Measurements from ENCODE around the gene FGF1. TPM values are rescaled to one million over a fixed set of nuclear protein-coding genes. Genes with fewer than 3 reads are reported as not detected.

The FGF1 gene
- total RNA-seq, 4 donors from 2014 or later: 0.51 to 5.7 (median 1.7) TPM; not detected in 1

GRCh38 chr5:142716963-142717362, 31.1 kb upstream of the FGF1 start:
- no peaks in the 10 kb centered on the region for H3K36me3 ChIP-seq
- no peak overlapping the region for H3K4me3 ChIP-seq
- no peak overlapping the region for H3K27ac ChIP-seq
- peak in 1 of 2 donors; percentile 31 for DNase-seq
- intact Hi-C loops (cut with DNase I; ENCODE audit: low total_unique reads): loop anchor here (5.0 kb wide), 1 partner anchor 150 kb away; no protein-coding TSS in a partner anchor
- H3K9me3 ChIP-seq: no peaks in the 10 kb centered on the region
- TF ChIP-seq POLR2A (IDR thresholded peaks at IDR 0.05): no peak
- TF ChIP-seq, protein P1, sequence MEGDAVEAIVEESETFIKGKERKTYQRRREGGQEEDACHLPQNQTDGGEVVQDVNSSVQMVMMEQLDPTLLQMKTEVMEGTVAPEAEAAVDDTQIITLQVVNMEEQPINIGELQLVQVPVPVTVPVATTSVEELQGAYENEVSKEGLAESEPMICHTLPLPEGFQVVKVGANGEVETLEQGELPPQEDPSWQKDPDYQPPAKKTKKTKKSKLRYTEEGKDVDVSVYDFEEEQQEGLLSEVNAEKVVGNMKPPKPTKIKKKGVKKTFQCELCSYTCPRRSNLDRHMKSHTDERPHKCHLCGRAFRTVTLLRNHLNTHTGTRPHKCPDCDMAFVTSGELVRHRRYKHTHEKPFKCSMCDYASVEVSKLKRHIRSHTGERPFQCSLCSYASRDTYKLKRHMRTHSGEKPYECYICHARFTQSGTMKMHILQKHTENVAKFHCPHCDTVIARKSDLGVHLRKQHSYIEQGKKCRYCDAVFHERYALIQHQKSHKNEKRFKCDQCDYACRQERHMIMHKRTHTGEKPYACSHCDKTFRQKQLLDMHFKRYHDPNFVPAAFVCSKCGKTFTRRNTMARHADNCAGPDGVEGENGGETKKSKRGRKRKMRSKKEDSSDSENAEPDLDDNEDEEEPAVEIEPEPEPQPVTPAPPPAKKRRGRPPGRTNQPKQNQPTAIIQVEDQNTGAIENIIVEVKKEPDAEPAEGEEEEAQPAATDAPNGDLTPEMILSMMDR (IDR thresholded peaks at IDR 0.05): peak in 2 of 4 experiments; percentile 18 to 24
- H3K27me3 ChIP-seq: no peaks in the 10 kb centered on the region
- no peaks in the 10 kb centered on the region for H3K4me1 ChIP-seq

DNA sequence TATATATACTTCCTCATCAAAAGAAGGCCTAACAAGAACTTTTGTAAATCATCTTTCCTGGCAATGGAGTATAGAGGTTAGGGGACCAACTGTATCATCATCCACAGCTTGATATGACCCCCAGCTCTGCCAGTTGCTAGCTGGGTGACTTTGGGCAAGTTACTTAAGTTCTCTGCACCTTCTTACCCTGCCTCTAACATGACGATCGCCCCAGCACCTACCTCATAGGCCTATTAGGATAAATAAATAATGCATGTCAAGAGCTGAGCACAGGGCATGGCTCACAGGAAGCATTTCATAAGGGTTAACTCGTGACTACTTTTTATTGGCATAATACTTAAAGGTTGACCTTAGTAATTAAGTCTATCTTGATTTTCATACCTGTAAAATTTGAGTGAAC, 29.4 kb upstream of the FGF1 start:
- Histone ChIP-seq H3K4me1 (no peaks in the 10 kb centered on the region), H3K36me3 (no peaks in the 10 kb centered on the region), H3K27me3 (no peaks in the 10 kb centered on the region), H3K27ac (no peak overlapping the region), H3K9me3 (no peaks in the 10 kb centered on the region), H3K4me3 (no peak overlapping the region)
- DNase-seq: no peak
- no peak for TF ChIP-seq POLR2A (IDR thresholded peaks at IDR 0.05)
- TF ChIP-seq, protein P1 (IDR thresholded peaks at IDR 0.05): no peak
- intact Hi-C loops (cut with DNase I; ENCODE audit: low total_unique reads): loop anchor here (5.0 kb wide), 1 partner anchor 152 kb away; no protein-coding TSS in a partner anchor

DNA sequence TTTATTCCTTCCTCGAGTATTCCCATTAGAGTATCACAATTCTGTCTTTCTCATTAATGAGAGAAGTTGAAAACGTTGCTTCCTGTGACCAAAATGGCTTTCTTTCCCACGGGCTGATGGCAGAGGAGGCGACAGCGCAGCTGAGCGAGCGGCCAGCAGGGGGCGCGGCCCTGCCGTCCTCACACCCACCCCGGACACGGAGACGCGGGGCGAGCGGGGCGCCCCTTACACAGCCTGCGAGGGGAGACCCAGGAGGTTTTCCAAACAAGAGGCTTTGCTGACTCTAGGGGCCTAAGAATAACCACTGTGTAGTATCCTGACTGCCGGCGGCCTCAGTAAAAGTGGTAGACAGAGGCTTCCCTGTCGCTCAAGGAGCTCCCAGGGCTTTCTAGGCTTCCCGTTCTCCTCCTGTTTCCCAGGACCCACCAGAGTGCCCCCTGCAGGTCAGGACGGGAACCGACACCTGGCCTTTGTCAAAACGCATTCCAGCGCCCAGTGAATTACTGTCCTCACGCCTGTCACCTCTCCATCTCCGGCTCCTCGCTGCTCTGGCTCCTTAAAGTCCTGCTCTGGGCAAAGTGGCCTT, 27.3 kb upstream of the FGF1 start:
- Histone ChIP-seq H3K36me3 (no peaks in the 10 kb centered on the region), H3K27ac (peak overlapping the region; percentile 86 to 89), H3K4me3 (peak overlapping the region; percentile 26 to 53), H3K4me1 (no peaks in the 10 kb centered on the region), H3K9me3 (no peaks in the 10 kb centered on the region), H3K27me3 (no peaks in the 10 kb centered on the region)
- intact Hi-C loops (cut with DNase I; ENCODE audit: low total_unique reads): loop anchor here (5.0 kb wide), 1 partner anchor 169 kb away; no protein-coding TSS in a partner anchor
- no peak for TF ChIP-seq POLR2A (IDR thresholded peaks at IDR 0.05)
- TF ChIP-seq, protein P1 (IDR thresholded peaks at IDR 0.05): peak; percentile 83 to 99 (median 92)
- peak; percentile 83 to 84 for DNase-seq

- TF ChIP-seq, protein P1 (IDR thresholded peaks at IDR 0.05): no peak
- TF ChIP-seq POLR2A (IDR thresholded peaks at IDR 0.05): no peak
- DNase-seq: no peak
- H3K4me1 ChIP-seq: peaks cover 1 to 8% of the 10 kb centered on the region in 2 donors
- no peak overlapping the region for H3K27ac ChIP-seq
- H3K9me3 ChIP-seq: no peaks in the 10 kb centered on the region
- intact Hi-C loops (cut with DNase I; ENCODE audit: low total_unique reads): no loop called here
- H3K36me3 ChIP-seq: no peaks in the 10 kb centered on the region
- H3K4me3 ChIP-seq: no peak overlapping the region
- H3K27me3 ChIP-seq: no peaks in the 10 kb centered on the region
These were observed 17.3 kb upstream of the FGF1 start for GRCh38 chr5:142703153-142703552.

- DNase-seq: no peak
- H3K4me3 ChIP-seq: no peak overlapping the region
- intact Hi-C loops (cut with DNase I; ENCODE audit: low total_unique reads): no loop called here
- no peak overlapping the region for H3K27ac ChIP-seq
- peaks cover 8 to 13% of the 10 kb centered on the region in 2 donors for H3K4me1 ChIP-seq
- H3K27me3 ChIP-seq: no peaks in the 10 kb centered on the region
- H3K9me3 ChIP-seq: no peaks in the 10 kb centered on the region
- no peak for TF ChIP-seq POLR2A (IDR thresholded peaks at IDR 0.05)
- TF ChIP-seq, protein P1 (IDR thresholded peaks at IDR 0.05): no peak
- H3K36me3 ChIP-seq: no peaks in the 10 kb centered on the region
These were observed 15.9 kb upstream of the FGF1 start for GRCh38 chr5:142701673-142702311.

Measured in uterus (tissue), 4 donors.